Globus pallidus (tissue), 1 donor: Measurements from ENCODE around the gene NME3.

Source experiments
- DNase-seq: peaks from one replicate; pipeline ENCODE4 v3.0.0-alpha.2; 2015; ENCODE audit warnings: low spot score

The NME3 gene

DNA sequence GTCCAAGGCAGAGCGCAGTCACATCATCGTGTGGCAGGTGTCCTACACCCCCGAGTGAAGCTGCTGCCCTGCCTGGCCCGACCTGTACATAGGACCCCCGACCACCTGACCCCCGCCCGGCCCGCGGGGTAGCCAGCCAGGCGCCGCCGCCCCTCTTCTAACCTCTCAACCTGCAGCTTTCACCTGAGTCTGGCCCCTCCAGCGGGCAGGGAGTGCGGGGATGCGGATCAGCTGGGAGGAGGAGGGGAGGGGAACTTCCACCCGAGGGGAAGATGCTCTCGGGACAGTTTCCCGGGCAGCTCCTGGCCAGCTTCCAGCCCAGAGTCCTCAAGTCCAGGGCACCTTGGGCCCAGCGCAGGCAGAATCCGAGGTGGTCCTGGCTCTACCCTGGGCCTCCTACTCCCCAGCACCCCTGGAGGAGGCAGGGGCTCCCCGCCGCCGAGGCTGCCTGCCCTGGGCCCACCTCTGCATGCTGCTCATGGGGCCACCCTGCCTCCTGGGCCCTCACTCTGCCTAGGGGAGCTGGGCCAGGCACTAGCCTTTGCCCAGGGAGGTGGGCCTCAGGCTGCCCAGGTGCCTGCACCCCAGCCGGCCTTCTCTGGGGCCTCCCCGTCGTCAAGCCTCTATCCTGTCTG is 2.5 kb downstream of the NME3 start:
- DNase-seq, result no peak

DNA sequence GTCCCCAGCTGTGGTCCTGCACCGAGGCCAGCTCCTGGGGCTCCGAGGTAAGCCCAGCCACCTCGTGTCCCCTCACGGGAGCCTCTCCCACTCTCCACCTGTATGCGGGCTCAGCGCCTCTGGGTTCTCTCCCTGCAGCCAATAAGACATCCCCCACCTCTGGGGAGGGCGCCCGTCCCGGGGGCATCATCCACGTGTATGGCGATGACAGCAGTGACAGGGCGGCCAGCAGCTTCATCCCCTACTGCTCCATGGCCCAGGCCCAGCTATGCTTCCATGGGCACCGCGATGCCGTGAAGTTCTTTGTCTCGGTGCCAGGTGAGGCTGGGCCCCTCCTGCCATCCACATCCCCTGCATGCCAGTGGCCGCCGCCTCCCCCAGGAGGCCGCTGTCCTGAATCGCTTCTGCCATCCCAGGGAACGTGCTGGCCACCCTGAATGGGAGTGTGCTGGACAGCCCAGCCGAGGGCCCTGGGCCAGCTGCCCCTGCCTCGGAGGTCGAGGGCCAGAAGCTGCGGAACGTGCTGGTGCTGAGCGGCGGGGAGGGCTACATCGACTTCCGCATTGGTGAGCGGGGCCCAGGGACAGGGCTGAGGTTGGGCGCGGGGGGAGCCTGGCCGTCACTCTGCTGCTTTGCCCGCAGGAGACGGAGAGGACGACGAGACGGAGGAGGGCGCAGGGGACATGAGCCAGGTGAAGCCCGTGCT is 3.1 kb downstream of the NME3 start:
- DNase-seq, result no peak

DNA sequence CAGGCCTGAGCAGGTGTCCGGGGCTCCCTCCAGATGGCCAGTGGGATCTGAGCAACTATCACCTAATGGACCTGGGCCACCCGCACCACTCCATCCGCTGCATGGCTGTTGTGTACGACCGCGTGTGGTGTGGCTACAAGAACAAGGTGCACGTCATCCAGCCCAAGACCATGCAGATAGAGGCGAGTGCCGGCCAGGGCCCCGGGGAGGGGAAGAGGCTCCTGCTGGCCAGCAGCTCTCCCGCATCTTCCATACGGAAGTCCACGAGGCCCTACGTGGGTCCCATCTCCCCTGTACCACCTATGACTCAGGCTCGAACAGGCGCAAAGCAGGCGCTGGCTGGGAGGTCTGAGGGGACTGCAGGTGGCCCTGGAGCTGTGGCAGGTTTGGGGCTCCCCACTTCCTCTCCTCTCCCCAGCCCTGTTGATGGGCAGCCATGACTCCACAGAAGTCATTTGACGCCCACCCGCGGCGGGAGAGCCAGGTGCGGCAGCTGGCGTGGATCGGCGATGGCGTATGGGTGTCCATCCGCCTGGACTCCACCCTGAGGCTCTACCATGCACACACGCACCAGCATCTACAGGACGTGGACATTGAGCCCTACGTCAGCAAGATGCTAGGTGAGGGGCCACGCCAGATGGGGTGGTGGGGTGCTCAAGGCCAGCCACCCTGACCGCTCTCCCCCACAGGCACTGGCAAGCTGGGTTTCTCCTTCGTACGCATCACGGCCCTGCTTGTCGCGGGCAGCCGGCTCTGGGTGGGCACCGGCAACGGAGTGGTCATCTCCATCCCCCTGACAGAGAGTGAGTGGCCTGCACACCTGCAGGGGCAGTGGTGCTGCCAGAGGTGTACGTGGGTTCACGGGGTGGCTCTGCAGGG is 4.0 kb downstream of the NME3 start:
- no peak for DNase-seq

DNA sequence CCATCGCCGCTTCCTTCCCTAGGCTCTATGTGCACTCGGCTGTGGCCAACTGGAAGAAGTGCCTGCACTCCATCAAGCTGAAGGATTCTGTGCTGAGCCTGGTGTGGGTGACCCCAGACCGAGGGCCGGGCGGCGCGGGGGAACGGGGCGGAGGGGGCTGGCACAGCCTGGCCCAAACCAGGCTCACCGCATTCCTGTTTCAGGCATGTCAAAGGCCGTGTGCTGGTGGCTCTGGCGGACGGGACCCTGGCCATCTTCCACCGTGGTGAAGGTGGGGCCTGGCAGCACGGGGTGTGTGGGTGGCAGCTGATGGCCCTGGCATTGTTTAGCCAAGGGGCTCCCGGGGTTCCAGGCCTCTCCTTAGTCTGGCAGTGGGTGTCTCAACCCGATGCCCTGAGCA is 4.6 kb downstream of the NME3 start:
- DNase-seq, result no peak

DNA sequence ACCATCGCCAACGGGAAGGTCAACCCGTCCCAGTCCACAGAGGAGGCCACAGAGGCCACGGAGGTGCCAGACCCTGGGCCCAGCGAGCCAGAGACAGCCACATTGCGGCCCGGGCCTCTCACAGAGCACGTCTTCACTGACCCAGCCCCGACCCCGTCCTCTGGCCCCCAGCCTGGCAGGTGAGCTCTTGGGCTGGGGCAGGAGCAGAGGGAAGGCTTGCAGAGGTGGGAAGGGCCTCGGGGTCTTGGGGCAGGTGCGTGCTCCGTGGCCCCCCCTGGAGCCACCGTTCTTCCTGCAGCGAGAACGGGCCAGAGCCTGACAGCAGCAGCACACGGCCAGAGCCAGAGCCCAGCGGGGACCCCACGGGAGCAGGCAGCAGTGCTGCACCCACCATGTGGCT is 5.1 kb downstream of the NME3 start:
- no peak for DNase-seq

DNA sequence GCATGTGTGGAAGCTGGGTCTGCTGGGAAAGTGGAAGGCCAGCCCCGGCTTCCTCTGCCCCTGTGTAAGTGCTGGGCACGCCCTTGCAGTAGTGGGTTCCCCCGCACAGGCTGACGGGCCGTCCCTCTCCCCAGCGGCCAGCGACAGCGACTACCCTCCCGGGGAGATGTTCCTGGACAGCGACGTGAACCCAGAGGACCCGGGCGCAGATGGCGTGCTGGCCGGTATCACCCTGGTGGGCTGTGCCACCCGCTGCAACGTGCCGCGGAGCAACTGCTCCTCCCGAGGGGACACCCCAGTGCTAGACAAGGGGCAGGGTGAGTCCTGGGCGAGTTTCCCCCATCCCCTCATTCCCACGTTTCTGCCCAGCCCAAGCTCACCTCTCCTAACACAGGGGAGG is 5.5 kb downstream of the NME3 start:
- no peak for DNase-seq

DNA sequence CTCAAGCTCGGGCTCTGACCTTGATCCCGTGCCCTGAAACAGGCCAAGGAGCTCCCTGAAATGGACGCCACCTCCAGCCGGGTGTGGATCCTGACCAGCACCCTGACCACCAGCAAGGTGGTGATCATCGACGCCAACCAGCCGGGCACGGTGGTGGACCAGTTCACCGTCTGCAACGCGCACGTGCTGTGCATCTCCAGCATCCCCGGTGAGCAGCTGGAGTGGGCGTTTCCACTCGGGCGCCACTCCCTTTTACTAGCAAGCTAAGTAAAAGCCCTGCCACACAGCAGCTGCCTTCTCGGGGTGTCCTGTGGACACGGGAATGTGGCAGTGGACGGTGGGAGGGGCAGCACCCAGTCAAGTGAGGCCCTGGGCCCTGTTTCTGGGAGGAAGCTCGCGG is 6.4 kb downstream of the NME3 start:
- DNase-seq, result no peak

DNA sequence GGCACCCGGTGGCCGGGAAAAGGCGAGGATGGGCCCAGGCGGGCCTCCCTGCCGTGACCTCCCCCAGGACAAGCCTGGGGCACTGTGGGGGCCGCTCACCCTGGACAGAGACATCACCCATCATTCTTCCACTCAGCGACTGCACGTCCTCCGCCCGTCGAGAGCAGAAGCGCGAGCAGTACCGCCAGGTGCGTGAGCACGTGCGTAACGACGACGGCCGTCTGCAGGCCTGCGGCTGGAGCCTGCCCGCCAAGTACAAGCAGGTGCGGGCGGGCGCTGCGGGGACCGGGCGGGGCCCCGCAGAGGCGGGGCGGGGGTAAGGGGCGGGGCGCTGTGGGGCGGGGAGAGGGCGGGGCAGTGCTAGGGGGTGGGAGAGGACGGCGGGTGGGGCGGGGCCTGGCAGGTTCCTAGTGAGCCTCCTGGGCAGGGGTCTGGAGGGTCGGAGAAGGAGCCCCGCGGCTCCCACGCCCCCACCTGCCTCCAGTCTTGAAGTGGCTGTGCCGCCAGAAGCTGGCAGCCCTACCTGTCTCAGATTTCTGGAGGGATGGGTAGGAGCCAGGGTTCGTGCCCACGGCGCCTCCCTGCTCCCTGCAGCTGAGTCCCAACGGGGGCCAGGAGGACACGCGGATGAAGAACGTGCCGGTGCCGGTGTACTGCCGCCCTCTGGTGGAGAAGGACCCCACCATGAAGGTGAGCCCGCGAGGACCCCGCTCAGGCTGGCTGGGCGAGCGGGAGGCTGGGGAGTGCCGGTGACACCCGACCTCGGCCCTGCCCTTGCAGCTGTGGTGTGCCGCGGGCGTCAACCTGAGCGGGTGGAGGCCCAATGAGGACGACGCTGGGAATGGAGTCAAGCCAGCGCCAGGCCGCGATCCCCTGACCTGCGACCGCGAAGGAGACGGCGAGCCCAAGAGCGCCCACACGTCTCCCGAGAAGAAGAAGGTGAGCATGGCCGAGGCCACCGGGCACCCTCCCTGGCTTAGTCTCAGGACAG is 7.5 kb downstream of the NME3 start:
- DNase-seq, result no peak

DNA sequence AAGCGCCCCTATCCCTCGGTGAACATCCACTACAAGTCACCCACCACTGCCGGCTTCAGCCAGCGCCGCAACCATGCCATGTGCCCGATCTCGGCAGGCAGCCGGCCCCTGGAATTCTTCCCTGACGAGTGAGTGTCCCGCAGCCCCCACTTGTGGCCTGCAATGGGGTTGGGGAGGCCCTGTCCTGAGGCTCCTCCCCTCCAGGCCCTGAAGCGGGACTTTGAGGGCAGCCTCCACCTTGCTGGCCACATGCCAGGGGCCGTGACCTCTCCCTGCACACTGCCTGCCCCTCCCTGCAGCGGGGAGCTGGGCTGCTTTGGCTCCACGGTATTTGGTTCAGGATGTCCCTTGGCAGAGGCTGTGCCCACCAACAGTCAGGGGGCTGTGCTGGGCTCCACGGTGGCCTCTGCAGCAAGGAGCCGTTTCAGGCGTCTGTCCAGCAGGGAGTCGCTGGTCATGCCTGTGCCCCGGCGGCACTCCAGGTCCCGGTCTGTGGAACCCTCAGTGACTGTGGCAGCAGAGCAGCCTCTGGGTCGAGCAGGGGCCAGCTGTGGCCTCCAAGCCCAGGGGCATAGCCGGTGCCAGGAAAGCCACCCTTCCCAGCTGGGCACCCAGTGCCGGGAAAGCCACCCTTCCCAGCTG is 8.3 kb downstream of the NME3 start:
- no peak for DNase-seq

DNA sequence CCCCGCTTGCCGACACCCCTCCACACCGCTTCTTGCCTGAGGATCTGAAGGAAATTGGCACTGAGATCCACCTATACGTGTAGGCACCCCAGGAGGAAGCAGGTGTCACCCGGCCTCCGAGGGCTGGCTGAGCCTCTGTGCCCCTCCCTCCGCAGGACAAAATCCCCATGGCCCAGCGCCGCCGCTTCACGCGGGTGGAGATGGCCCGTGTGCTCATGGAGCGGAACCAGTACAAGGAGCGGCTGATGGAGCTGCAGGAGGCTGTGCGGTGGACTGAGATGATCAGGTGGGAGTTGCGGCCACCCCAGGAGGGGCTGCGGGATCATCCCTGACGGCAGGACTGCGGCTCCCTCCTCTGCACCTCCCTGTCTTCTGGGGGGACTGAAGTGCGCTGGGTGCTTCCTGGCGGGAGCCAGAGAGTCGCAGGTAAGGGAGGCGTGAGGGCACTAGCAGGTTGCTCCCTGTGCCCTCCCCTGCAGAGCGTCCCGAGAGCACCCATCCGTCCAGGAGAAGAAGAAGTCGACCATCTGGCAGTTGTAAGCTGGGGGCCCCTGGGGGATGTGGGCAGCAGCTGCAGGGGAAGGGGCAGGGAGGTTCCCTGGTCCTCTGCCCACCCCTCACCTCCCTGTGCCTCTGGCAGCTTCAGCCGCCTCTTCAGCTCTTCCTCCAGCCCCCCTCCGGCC is 9.0 kb downstream of the NME3 start:
- DNase-seq, result no peak

DNA sequence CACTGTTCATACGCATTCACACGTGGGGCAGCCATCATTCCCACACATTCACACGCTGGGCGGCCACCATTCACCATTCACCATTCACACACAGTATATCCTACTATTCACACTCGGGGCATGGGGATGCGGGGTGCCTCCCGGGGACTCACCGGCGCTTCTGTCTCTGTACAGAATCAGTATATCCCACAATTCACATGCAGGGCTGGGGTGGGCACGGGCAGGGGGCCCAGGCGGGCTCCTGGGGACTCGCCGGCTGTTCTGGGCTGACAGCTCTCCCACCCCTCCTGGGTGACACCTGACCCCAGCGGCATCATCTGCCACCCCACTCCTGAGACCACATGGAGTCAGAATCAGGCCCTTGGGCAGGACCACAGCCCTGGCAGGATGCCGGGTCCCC is 9.6 kb downstream of the NME3 start:
- no peak for DNase-seq

DNA sequence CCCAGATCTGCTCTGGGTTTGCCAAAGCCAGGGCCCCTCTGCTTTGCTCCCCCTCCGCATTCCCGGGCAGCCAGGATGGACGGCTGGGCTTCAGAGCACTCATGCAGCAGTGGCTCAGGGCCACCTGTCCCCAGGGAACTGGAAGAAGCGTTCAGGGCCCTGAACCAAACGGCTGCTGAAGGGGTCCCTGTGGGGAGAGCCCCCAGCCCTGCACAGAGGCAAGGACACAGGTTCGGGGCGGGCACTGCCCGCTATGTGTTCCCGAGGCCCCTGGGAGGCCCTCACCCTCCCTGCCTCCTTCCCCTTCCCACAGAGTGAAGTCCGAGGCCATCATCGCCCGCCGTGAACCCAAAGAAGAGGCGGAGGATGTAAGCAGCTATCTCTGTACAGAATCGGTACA is 10.4 kb downstream of the NME3 start:
- no peak for DNase-seq

DNA sequence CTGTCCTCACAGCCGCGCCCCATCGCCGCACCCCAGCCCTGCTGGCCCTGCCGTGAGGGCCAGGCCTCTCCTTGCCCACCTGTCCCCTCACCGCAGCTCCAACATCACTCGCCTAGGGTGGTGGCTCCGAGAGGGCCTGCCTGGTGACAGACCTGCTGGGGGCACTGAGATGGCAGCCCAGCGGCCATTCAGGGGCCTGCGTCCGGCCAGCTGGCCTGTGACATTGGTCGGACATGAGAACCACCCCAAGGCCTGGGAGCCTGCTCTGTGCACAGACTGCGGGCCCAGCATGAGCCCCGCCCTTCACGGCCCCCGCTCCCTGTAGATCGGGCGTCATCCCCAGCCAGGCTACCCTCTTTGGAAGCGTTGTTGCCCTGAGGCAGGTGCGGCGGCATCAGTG is 11.8 kb downstream of the NME3 start:
- no peak for DNase-seq

DNA sequence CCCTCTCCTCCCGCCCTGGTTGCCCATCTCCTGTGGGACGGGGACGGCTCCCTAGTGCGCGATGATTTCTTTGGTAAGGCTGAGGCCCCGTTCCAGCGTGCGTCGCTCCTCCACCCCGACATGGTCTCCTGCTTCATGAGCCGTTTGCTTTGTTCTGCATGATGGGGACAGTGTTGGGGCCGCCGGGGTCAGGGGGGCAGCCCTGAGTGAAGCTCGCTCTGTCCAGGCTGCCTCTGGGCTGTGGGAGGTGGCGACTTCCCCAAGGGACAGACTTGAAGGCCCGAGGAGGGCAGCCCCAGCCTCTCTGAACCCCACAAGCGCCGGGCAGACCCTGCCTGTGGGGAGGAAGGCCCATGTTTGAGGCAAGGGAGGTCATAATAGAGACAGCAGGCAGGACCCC is 12.4 kb downstream of the NME3 start:
- DNase-seq, result no peak

DNA sequence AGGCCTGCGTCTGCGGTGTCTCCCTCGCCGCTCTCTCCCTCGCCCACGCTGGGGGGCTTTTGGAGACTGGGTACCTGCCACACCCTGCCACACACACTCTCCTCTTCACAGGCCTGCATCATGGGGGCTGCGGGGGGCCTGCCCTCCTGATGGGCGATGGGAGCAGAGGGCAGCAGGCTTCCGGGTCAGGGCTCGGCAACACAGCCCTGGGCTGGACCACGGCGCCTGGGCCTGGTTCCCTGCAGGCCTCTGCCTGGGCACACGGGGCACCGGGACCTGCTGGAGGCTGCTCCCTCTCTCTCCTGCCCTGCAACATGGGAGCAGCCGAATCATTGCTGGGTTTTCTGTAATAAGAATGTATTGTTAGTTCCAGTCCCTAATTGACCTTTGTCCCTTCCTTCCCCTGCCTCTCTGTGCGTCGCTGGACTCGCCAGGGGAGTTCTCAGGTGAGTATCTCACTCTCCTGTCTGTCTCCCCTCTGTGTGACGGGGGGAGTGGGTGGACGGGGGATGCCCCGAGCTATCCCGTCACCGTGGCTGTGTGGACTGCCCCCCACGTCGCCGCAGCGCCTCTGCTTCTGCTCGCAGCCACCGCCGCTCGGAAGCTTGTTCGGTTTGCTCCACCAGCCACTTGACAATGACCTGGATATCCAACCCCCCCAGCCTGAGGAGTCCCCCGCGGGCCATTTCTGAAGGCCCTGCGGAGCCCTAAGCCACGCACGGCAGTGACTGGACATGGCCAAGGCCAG is 13.5 kb downstream of the NME3 start:
- no peak for DNase-seq

DNA sequence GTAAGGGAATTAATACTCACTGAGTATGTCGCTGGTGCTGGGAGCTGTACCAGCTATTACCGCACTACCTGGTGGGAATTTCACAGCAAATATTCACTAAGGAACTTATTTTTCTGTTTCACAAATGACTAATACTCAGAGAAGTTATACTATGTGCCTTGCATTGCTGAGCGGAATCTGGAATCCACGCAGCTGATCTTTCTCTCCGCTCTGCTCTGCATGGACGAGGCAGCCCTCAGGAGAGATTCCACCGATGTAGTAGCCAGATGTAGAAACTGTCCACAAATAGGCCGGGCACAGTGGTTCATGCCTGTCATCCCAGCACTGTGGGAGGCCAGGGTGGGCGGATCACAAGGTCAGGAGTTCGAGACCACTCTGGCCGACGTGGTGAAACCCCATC is 17.1 kb downstream of the NME3 start:
- no peak for DNase-seq

DNA sequence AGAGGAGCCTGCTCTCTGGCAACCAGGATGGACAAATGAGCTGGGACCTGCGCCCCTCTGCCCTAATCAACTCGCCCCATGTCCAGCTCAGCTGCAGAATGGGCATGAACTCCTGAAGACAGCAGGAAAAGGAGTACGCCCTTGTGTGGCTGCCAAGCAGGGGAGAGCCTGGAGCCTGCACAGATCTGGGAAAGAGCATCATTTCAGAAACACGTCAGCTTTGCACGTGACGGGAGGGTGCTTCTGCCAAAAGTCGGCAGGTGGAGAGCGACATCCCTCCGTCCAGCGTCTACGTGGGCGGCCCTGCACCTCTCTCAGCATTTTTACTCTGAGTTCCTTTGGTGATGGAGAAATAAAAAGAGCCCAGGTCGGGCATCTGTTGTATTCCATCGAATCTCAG is 18.5 kb downstream of the NME3 start:
- DNase-seq, result no peak

DNA sequence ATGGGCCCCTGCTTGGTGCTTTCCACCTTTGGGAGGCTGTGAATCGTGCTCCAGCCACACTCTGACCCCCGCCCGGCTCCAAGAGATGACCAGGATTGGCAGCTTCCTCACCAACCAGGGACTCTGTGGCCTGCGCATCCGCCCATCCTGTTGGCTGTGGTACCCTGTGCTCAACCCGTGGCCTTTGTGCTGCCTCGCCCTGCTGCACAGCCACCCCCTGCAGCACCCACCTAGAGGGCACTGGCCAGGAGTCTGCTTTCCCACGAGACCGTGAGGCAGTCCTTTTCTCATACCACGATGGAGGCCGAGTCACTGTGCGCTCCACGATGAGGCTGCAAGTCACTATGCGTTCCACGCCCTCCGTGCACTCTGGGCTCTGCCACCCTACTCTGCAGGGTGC is 19.4 kb downstream of the NME3 start:
- no peak for DNase-seq

DNA sequence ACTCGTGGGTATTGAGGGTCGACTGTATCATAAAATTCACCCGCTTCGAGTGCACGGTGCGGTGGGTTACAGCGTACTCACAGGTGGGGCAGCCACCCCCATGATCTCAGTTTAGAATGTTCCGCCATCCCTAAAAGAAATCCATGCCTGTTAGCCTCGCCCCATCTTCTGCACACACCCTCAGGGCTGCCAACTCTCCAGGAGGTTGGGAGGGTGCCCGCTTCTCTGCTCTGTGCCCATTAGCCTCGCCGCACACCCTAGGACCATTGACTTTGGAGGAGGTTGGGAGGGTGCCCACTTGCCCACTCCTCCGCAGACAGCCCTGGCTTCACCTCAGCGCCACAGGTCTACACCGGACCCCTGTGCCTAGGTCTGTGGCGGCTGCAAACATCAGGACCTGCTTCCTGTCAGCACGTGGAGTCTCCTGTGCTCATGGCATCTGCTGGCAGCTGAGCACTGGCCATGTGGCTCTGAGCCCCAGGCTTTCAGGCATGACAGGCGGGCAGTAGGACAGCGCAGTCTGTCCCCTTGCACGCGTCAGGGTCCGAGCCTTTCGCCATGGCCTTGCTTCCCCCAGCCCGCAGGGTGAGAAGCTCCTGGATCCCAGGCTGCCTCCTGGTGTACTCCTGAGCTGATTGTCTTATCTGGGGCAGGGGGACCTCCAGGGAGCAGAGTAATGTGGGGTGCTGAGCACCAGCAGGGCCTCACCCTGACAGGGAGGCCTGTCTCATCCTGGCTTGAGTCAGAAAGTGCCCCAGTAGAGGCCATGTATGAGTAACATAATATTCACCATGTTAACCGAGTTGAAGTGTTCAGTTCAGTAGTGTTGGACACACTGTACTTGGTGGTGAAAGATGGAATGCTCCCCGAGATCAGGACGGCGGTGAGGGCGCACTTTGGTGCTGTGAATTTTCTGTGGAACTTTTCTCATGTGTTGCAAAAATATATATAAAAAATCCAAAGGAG is 21.9 kb downstream of the NME3 start:
- DNase-seq, result no peak
